Measurements from ENCODE around the gene HPD.

HPD gene

GRCh38 chr12:121823727-121824115 is 34.9 kb downstream of the HPD start:
- H3K36me3 ChIP-seq (ENCODE audit: control insufficient read depth, low read length) = peaks cover 80% of the 10 kb centered on the region
- no peaks in the 10 kb centered on the region for H3F3A ChIP-seq (ENCODE audit: control insufficient read depth, insufficient read depth)
- H4K20me1 ChIP-seq (ENCODE audit: control insufficient read depth, insufficient read depth, low read depth, low read length) = no peaks in the 10 kb centered on the region; the same call in 1 of the 2 replicates
- H3K27ac ChIP-seq (ENCODE audit: low read depth, low read length) = no peak overlapping the region
- H3K9me3 ChIP-seq (ENCODE audit: control insufficient read depth, insufficient read depth, low read length) = no peaks in the 10 kb centered on the region
- no peak overlapping the region for H3K4me3 ChIP-seq (ENCODE audit: low read length)
- TF ChIP-seq CTCF (IDR thresholded peaks at IDR 0.05; ENCODE audit: low read depth, low read length, poor library complexity, severe bottlenecking) = no peak
- TF ChIP-seq EZH2phosphoT487 (IDR thresholded peaks at IDR 0.05; ENCODE audit: borderline replicate concordance, low read length) = no peak
- peaks cover 11% of the 10 kb centered on the region for H3K79me2 ChIP-seq (ENCODE audit: control insufficient read depth, low read length)
- no peaks in the 10 kb centered on the region for H3K9me2 ChIP-seq (replicated peaks; ENCODE audit: control insufficient read depth, low read length)
- no peaks in the 10 kb centered on the region for H3K27me3 ChIP-seq (ENCODE audit: control insufficient read depth, low read length)
- H3K4me1 ChIP-seq (ENCODE audit: control insufficient read depth, low read length) = no peaks in the 10 kb centered on the region
- H3K4me2 ChIP-seq (ENCODE audit: low read length) = no peak overlapping the region

GRCh38 chr12:121823101-121823726 is 35.4 kb downstream of the HPD start:
- Histone ChIP-seq H3K27ac (ENCODE audit: low read depth, low read length) (no peak overlapping the region), H3K36me3 (ENCODE audit: control insufficient read depth, low read length) (peaks cover 76% of the 10 kb centered on the region), H4K20me1 (ENCODE audit: control insufficient read depth, insufficient read depth, low read depth, low read length) (no peaks in the 10 kb centered on the region; the same call in 1 of the 2 replicates), H3K79me2 (ENCODE audit: control insufficient read depth, low read length) (peaks cover 11% of the 10 kb centered on the region), H3K4me2 (ENCODE audit: low read length) (no peak overlapping the region), H3K4me3 (ENCODE audit: low read length) (no peak overlapping the region), H3K9me2 (replicated peaks; ENCODE audit: control insufficient read depth, low read length) (no peaks in the 10 kb centered on the region), H3F3A (ENCODE audit: control insufficient read depth, insufficient read depth) (no peaks in the 10 kb centered on the region), H3K9me3 (ENCODE audit: control insufficient read depth, insufficient read depth, low read length) (no peaks in the 10 kb centered on the region), H3K27me3 (ENCODE audit: control insufficient read depth, low read length) (no peaks in the 10 kb centered on the region), H3K4me1 (ENCODE audit: control insufficient read depth, low read length) (peaks cover 1% of the 10 kb centered on the region)
- TF ChIP-seq EZH2phosphoT487 (IDR thresholded peaks at IDR 0.05; ENCODE audit: borderline replicate concordance, low read length) = no peak

- H3K4me3 ChIP-seq (ENCODE audit: low read length) = no peak overlapping the region
- no peak for TF ChIP-seq EZH2phosphoT487 (IDR thresholded peaks at IDR 0.05; ENCODE audit: borderline replicate concordance, low read length)
- TF ChIP-seq CTCF (IDR thresholded peaks at IDR 0.05; ENCODE audit: low read depth, low read length, poor library complexity, severe bottlenecking) = no peak
- H3K27me3 ChIP-seq (ENCODE audit: control insufficient read depth, low read length) = no peaks in the 10 kb centered on the region
- H3K9me2 ChIP-seq (replicated peaks; ENCODE audit: control insufficient read depth, low read length) = no peaks in the 10 kb centered on the region
- no peaks in the 10 kb centered on the region for H3F3A ChIP-seq (ENCODE audit: control insufficient read depth, insufficient read depth)
- no peaks in the 10 kb centered on the region for H3K9me3 ChIP-seq (ENCODE audit: control insufficient read depth, insufficient read depth, low read length)
- H4K20me1 ChIP-seq (ENCODE audit: control insufficient read depth, insufficient read depth, low read depth, low read length) = no peaks in the 10 kb centered on the region
- H3K27ac ChIP-seq (ENCODE audit: low read depth, low read length) = no peak overlapping the region
- peaks cover 7% of the 10 kb centered on the region for H3K4me1 ChIP-seq (ENCODE audit: control insufficient read depth, low read length)
- H3K4me2 ChIP-seq (ENCODE audit: low read length) = no peak overlapping the region
- peaks cover 76% of the 10 kb centered on the region for H3K36me3 ChIP-seq (ENCODE audit: control insufficient read depth, low read length)
- peaks cover 14% of the 10 kb centered on the region for H3K79me2 ChIP-seq (ENCODE audit: control insufficient read depth, low read length)
These were observed 36.1 kb downstream of the HPD start for GRCh38 chr12:121822393-121823100.

- peaks cover 7% of the 10 kb centered on the region for H3K4me1 ChIP-seq (ENCODE audit: control insufficient read depth, low read length)
- no peaks in the 10 kb centered on the region for H3K27me3 ChIP-seq (ENCODE audit: control insufficient read depth, low read length)
- no peaks in the 10 kb centered on the region for H3F3A ChIP-seq (ENCODE audit: control insufficient read depth, insufficient read depth)
- H3K9me3 ChIP-seq (ENCODE audit: control insufficient read depth, insufficient read depth, low read length) = no peaks in the 10 kb centered on the region
- H3K4me2 ChIP-seq (ENCODE audit: low read length) = no peak overlapping the region
- TF ChIP-seq CTCF (IDR thresholded peaks at IDR 0.05; ENCODE audit: low read depth, low read length, poor library complexity, severe bottlenecking) = no peak
- TF ChIP-seq EZH2phosphoT487 (IDR thresholded peaks at IDR 0.05; ENCODE audit: borderline replicate concordance, low read length) = no peak
- peaks cover 14% of the 10 kb centered on the region for H3K79me2 ChIP-seq (ENCODE audit: control insufficient read depth, low read length)
- no peak overlapping the region for H3K4me3 ChIP-seq (ENCODE audit: low read length)
- H3K27ac ChIP-seq (ENCODE audit: low read depth, low read length) = no peak overlapping the region
- no peaks in the 10 kb centered on the region for H4K20me1 ChIP-seq (ENCODE audit: control insufficient read depth, insufficient read depth, low read depth, low read length)
- H3K36me3 ChIP-seq (ENCODE audit: control insufficient read depth, low read length) = peaks cover 83% of the 10 kb centered on the region
- no peaks in the 10 kb centered on the region for H3K9me2 ChIP-seq (replicated peaks; ENCODE audit: control insufficient read depth, low read length)
These were observed 38.6 kb downstream of the HPD start for GRCh38 chr12:121820056-121820455.

Measured in DOHH2 (cell line).